ENCODE data around the gene PTPRJ.

Gene PTPRJ

DNA sequence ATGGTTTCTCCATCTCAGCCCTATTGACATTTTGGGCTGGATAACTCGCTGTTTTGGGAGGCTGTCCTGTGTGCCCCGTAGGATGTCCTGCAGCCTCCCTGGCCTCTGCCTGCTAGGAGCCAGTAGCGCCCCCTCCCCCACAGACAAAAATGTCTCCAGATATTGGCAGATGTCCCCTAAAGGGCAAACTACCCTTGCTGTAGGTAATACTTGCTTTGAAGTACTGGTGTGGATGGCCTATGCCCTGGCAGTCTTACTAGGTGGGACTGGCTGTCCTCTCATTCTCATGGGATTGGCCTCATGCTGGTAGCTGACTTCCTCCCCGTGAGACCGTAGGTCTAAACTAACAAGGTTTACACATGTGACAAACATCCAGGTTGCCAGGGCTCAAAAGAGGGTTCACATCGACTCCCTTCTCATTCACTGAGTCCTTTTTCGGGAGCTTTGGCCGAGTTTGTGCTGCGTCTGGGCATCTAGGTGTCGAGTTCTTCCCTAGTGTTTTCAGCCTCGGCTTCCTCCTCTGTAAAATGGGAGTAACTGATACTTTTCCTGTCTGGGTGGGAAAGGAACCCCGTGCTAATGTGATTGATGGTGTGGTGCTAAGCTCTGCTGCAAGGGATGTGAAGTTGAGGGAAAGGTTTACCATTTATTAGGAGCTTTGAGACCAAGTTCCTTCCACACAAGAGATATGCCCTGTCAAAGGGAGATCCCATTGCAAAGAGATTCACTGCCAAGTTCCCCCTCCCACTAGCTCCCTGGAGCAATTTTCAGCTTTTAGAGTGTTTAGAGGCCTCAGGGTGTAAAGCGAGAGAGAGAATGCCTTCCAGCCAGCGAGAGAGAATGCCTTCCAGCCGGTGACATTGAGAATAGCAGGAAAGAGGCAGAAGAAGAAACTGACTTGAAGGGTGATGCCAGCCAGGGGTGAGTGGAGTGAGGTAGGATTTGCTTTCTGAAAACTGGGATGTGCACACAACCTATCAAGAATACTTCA, 17.0 kb downstream of the PTPRJ start:
- H4K20me1 ChIP-seq (ENCODE audit: insufficient read depth, low read length, poor library complexity, severe bottlenecking), result no peaks in the 10 kb centered on the region
- no peaks in the 10 kb centered on the region for H3K9me2 ChIP-seq (replicated peaks; ENCODE audit: low read depth, low read length)
- peaks cover 5% of the 10 kb centered on the region for H3K4me1 ChIP-seq (ENCODE audit: insufficient read depth, low read length, poor library complexity, severe bottlenecking)
- H3K27me3 ChIP-seq (ENCODE audit: insufficient read depth, low read length, poor library complexity, severe bottlenecking), result no peaks in the 10 kb centered on the region
- no peak overlapping the region for H3K9ac ChIP-seq (ENCODE audit: low read depth, low read length, poor library complexity, severe bottlenecking)
- H3K4me2 ChIP-seq (ENCODE audit: low read depth, low read length, poor library complexity, severe bottlenecking), result no peak overlapping the region
- no peaks in the 10 kb centered on the region for H3K9me3 ChIP-seq (ENCODE audit: insufficient read depth, low read depth, low read length)
- H2AFZ ChIP-seq (ENCODE audit: low read length), result no peak overlapping the region
- H3K79me2 ChIP-seq (ENCODE audit: insufficient read depth, low read length), result no peaks in the 10 kb centered on the region
- no peaks in the 10 kb centered on the region for H3F3A ChIP-seq (ENCODE audit: low read depth)
- TF ChIP-seq EZH2phosphoT487 (IDR thresholded peaks at IDR 0.05; ENCODE audit: borderline replicate concordance) (no peak), CTCF (conservative IDR thresholded peaks at IDR 0.05; ENCODE audit: low read length) (no peak)
- no peak overlapping the region for H3K4me3 ChIP-seq (ENCODE audit: low read length, poor library complexity, severe bottlenecking)
- H3K36me3 ChIP-seq (ENCODE audit: insufficient read depth, low read length), result no peaks in the 10 kb centered on the region

GRCh38 chr11:47998345-47998732, 18.0 kb downstream of the PTPRJ start:
- Histone ChIP-seq H3K9ac (ENCODE audit: low read depth, low read length, poor library complexity, severe bottlenecking) (no peak overlapping the region), H3K9me2 (replicated peaks; ENCODE audit: low read depth, low read length) (no peaks in the 10 kb centered on the region), H3K4me1 (ENCODE audit: insufficient read depth, low read length, poor library complexity, severe bottlenecking) (peaks cover 5% of the 10 kb centered on the region), H3K27me3 (ENCODE audit: insufficient read depth, low read length, poor library complexity, severe bottlenecking) (no peaks in the 10 kb centered on the region), H3K9me3 (ENCODE audit: insufficient read depth, low read depth, low read length) (no peaks in the 10 kb centered on the region), H3K4me3 (ENCODE audit: low read length, poor library complexity, severe bottlenecking) (no peak overlapping the region), H3K4me2 (ENCODE audit: low read depth, low read length, poor library complexity, severe bottlenecking) (no peak overlapping the region), H3K79me2 (ENCODE audit: insufficient read depth, low read length) (no peaks in the 10 kb centered on the region), H4K20me1 (ENCODE audit: insufficient read depth, low read length, poor library complexity, severe bottlenecking) (no peaks in the 10 kb centered on the region), H3K36me3 (ENCODE audit: insufficient read depth, low read length) (no peaks in the 10 kb centered on the region), H3F3A (ENCODE audit: low read depth) (no peaks in the 10 kb centered on the region), H2AFZ (ENCODE audit: low read length) (no peak overlapping the region)
- TF ChIP-seq CTCF (conservative IDR thresholded peaks at IDR 0.05; ENCODE audit: low read length), result no peak
- TF ChIP-seq EZH2phosphoT487 (IDR thresholded peaks at IDR 0.05; ENCODE audit: borderline replicate concordance), result no peak

GRCh38 chr11:47998733-47999359, 18.5 kb downstream of the PTPRJ start:
- Histone ChIP-seq H3K9me2 (replicated peaks; ENCODE audit: low read depth, low read length) (no peaks in the 10 kb centered on the region), H3F3A (ENCODE audit: low read depth) (no peaks in the 10 kb centered on the region), H3K4me2 (ENCODE audit: low read depth, low read length, poor library complexity, severe bottlenecking) (no peak overlapping the region), H3K27me3 (ENCODE audit: insufficient read depth, low read length, poor library complexity, severe bottlenecking) (no peaks in the 10 kb centered on the region), H3K79me2 (ENCODE audit: insufficient read depth, low read length) (no peaks in the 10 kb centered on the region), H4K20me1 (ENCODE audit: insufficient read depth, low read length, poor library complexity, severe bottlenecking) (no peaks in the 10 kb centered on the region), H3K4me1 (ENCODE audit: insufficient read depth, low read length, poor library complexity, severe bottlenecking) (peaks cover 5% of the 10 kb centered on the region), H3K9me3 (ENCODE audit: insufficient read depth, low read depth, low read length) (no peaks in the 10 kb centered on the region), H3K4me3 (ENCODE audit: low read length, poor library complexity, severe bottlenecking) (no peak overlapping the region), H2AFZ (ENCODE audit: low read length) (no peak overlapping the region), H3K9ac (ENCODE audit: low read depth, low read length, poor library complexity, severe bottlenecking) (no peak overlapping the region), H3K36me3 (ENCODE audit: insufficient read depth, low read length) (no peaks in the 10 kb centered on the region)
- TF ChIP-seq CTCF (conservative IDR thresholded peaks at IDR 0.05; ENCODE audit: low read length) (no peak), EZH2phosphoT487 (IDR thresholded peaks at IDR 0.05; ENCODE audit: borderline replicate concordance) (no peak)

Measured in Loucy (cell line).